ENCODE results near the gene CLEC9A.

DNA sequence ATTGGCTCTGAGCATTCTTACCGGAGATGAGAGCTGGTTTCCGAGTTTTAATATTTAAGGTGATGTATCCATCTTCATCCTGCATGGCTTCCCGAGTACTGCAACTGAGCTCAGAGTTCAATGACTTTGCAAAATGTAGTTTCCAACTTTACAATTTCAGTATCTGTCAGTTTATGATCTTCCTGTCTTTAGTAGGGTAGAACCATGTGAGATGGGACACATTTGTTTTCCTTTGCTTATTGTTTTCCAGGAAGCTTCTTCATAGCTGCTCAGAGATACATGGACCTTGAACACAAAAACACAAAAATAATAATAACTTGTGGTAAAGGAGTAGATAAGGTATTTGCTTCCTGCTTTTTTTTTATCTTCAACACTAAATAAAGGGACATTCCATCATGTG, 31.5 kb upstream of the CLEC9A start, which contains the start of gene CLEC1B:
- TF ChIP-seq POLR2A (IDR thresholded peaks at IDR 0.05; ENCODE audit: extremely low read depth, insufficient read length) (no peak), MYC (IDR thresholded peaks at IDR 0.05; ENCODE audit: low read depth, low read length) (no peak)
- TF ChIP-seq, protein P1, sequence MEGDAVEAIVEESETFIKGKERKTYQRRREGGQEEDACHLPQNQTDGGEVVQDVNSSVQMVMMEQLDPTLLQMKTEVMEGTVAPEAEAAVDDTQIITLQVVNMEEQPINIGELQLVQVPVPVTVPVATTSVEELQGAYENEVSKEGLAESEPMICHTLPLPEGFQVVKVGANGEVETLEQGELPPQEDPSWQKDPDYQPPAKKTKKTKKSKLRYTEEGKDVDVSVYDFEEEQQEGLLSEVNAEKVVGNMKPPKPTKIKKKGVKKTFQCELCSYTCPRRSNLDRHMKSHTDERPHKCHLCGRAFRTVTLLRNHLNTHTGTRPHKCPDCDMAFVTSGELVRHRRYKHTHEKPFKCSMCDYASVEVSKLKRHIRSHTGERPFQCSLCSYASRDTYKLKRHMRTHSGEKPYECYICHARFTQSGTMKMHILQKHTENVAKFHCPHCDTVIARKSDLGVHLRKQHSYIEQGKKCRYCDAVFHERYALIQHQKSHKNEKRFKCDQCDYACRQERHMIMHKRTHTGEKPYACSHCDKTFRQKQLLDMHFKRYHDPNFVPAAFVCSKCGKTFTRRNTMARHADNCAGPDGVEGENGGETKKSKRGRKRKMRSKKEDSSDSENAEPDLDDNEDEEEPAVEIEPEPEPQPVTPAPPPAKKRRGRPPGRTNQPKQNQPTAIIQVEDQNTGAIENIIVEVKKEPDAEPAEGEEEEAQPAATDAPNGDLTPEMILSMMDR (IDR thresholded peaks at IDR 0.05; ENCODE audit: low read depth, low read length): no peak
- TF ChIP-seq, protein P2, sequence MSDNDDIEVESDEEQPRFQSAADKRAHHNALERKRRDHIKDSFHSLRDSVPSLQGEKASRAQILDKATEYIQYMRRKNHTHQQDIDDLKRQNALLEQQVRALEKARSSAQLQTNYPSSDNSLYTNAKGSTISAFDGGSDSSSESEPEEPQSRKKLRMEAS (IDR thresholded peaks at IDR 0.05; ENCODE audit: low read depth, low read length): no peak
